Upper lobe of left lung (tissue), 4 donors: ENCODE results near the gene IL10RA.

Experiments used
- CTCF ChIP-seq, 6 experiments: fragments of 450-650 bp in 4 of 6; fragments of 200-600 bp in 2 of 6; sonication (generic) in 2 of 6; IDR thresholded peaks; one replicate each; pipeline ENCODE4 v1.5.1; 2016 to 2019; ENCODE audit warnings: antibody characterized with exemption in 6 of 6
- EP300 ChIP-seq, 4 donors: sonication (generic); formaldehyde crosslinking; IDR thresholded peaks; one replicate each; pipeline ENCODE4 v1.5.1; 2017; ENCODE audit warnings: antibody characterized with exemption in 4 of 4, control low read depth in 2 of 4
- POLR2A ChIP-seq, 4 donors: fragments of 450-650 bp; IDR thresholded peaks; one replicate each; pipeline ENCODE4 v1.5.1; 2016 to 2017; ENCODE audit warnings: antibody characterized with exemption in 4 of 4, mild to moderate bottlenecking in 2 of 4
- POLR2AphosphoS5 ChIP-seq, 2 donors: sonication (generic); formaldehyde crosslinking; IDR thresholded peaks; one replicate each; pipeline ENCODE4 v1.5.1; 2017; ENCODE audit warnings: antibody characterized with exemption in 2 of 2

DNA sequence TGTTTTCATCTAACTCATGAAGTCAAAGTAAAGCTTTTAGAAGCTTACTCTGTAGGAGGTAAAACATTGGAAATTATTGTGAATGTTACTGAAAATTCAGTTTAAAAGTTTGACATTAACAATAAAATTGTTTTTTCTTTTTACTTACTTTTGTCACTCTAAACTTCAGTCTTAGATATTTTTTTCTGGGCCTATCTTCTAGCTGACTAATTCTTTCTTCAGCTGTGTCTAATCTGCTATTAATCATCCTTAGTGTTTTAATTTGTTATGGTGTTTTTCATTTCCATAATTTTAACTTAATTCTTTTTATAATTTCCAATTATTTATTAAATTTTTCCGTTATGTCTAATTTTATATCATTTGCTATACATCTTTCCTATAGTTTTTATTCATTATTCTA, 35.0 kb downstream of the IL10RA start:
- TF ChIP-seq CTCF (IDR thresholded peaks at IDR 0.05), result no peak
- no peak for TF ChIP-seq EP300 (IDR thresholded peaks at IDR 0.05)
- no peak for TF ChIP-seq POLR2A (IDR thresholded peaks at IDR 0.05)
- no peak for TF ChIP-seq POLR2AphosphoS5 (IDR thresholded peaks at IDR 0.05)
